GM19238 (cell line): Measurements from ENCODE around the gene ZBED1.
"Not testable (repeated sequence)": the region's sequence is repeated elsewhere in the genome, so short reads cannot be mapped to it uniquely, and the experiment has no call there.

ENCODE experiments used
- DNase-seq: peaks from one replicate; pipeline ENCODE4 v3.0.0; 2011; ENCODE audit warnings: low spot score; ENCODE audit not compliant: insufficient read length

Gene ZBED1

DNA sequence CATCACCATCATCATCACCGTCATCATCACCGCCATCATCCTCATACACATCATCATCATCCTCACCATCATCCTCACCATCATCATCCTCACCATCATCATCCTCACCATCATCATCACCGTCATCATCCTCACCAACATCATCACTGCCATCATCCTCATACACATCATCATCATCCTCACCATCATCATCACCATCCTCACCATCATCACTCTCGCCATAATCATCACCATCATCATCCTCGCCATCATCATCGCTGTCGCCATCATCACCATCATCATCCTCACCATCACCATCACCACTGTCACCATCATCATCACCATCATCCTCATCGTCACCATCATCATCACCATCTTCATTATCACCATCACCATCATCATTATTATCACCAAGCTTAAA lies 19.8 kb upstream of the ZBED1 start:
- no peak for DNase-seq

DNA sequence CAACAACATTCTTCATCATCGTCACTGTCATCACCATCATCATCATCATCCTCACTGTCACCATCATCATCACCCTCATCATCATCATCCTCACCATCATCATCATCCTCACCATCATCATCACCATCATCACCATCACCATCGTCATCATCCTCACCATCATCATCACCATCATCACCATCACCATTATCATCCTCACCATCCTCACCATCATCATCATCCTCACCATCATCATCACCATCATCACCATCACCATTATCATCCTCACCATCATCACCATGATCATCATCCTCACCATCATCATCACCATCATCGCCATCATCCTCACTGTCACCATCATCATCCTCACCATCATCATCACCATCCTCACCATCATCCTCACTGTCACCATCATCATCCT lies 18.9 kb upstream of the ZBED1 start:
- not testable (repeated sequence) for DNase-seq

DNA sequence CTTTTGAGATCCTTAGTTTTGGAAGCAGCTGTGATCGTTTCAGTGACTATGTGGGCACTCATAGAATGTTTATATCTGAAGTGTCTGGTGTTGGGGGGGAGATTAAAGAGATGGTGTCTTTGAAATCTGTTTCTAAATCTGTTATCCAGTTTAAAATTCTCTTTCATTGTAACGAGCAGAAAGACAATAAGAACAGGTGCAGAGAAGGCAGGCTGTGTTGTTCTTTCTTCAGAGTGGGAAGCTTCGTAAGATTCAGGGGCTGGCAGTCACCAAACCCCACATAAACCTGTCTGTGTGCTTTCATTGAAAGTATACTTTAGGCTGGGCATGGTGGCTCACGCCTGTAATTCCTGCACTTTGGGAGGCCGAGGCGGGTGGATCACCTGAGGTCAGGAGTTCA lies 16.3 kb upstream of the ZBED1 start:
- DNase-seq = no peak

DNA sequence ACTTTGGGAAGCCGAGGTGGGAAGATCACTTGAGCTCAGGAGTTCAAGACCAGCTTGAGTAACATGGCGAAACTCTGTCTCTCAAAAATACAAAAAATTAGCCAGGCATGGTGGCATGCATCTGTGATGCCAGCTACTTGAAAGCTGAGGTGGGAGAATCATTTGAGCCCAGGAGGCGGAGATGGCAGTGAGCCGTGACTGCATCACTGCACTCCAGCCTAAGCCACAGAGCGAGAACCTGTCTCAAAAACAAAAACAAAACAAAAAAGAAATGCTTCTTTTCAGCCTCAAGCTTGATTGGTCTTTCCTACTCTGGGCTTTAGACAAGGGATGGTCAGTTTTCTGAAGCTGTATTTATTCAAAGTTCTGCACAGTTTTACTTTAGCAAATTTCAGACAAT lies 15.8 kb upstream of the ZBED1 start:
- no peak for DNase-seq

DNA sequence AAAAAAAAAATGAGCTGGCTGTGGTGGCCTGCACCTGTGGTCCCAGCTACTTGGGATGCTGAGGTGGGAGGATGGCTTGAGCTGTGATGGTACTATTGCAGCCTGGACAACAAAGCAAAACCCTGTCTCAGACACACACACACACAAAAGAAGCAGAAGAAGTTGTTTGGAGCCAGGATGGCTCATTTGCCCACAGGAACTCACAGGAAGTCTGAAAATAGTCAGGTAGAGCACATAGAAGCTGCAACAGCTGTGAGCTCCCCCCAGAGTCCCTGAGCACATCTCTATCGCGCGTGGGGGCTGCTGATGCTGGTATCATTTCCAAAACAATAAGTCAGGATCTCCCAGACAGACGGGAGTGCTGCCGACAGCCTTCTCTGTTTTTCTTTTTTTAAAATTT lies 13.4 kb upstream of the ZBED1 start:
- no peak for DNase-seq

DNA sequence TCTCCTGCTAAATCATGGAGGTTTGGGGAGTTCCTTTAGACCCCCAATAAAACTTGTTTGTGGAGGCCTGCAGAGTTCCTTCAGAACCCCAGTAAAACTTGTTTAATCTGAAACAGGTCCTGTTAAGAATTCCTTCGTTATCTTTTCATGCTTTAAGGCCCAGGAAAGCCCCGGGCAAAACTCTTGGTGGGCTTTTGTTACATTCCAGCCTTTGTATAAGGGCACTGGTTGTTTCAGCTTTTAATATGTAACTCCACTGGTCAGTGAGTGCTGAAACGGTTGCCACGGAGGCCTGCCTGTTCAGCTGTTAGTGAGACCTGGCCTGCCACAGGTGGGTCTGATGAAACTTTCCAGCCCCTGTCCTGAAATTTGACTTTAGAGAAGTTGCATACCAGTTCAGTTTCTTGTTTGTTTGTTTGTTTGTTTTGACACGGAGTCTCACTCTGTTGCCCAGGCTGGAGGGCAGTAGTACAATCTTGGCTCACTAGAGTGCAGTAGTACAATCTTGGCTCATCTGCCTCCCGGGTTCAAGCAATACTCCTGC lies 12.4 kb upstream of the ZBED1 start:
- no peak for DNase-seq

DNA sequence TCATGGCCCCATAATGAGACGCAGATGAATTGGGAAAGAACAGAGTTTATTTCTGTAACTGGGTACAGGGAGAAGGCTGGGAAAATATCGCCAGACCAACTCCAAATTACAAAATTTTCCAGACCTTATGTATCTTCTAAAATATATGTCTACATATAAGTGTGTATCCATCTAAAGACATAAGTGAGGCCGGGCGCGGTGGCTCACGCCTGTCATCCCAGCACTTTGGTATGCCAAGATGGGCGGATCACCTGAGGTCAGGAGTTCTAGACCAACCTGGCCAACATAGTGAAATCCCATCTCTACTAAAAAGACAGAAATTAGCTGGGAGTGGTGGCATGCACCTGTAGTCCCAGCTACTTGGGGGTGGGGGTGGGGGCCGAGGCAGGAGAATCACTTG lies 11.7 kb upstream of the ZBED1 start:
- DNase-seq = no peak

DNA sequence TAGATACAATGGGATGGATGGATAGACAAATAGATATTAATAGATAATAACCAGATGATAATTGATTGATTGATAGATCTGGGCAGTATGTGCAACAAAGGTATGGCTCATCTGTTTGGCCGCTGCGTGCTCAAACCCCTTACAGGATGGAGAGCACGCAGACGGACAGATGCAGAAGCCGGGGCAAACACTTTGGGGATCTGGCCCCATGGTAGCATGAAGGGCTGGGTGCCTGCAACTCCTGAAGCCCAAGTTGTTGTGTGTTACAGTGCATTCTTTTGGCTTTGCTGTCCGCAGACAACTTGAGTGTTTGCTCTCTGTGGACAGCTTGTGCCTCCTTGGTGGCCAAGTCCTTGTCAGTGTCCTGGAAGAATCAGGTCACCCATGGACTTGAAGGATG lies 10.6 kb upstream of the ZBED1 start:
- DNase-seq = no peak

DNA sequence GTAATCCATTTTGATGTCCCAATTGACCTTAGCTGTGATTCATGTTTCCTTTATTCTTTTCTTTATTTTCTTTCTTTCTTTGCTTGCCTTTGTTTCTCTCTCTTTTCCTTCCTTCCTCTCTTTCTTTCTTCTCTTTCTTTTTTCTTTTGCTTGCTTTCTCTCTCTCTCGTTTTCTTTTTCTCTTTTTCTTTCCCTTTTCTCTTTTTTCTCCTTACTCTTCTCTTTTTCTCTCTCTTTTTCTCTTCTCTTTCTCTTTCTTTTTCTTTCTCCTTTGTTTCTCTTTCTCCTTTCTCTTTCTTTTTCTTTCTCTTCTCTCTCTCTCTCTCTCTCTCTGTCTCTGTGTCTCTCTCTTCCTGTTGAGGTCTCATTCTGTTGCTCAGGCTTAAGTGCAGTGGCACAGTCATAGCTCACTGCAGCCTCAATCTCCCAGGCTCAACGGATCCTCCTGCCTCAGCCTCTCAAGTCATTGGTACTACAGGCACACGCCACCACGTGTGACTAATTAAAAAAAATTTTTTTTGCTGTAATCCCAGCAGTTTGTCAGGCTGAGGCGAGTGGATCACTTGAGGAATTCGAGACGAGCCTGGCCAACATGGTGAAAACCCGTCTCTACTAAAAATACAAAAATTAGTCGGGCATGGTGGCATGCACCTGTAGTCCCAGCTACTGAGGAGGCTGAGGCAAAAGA lies 8.0 kb upstream of the ZBED1 start:
- no peak for DNase-seq

DNA sequence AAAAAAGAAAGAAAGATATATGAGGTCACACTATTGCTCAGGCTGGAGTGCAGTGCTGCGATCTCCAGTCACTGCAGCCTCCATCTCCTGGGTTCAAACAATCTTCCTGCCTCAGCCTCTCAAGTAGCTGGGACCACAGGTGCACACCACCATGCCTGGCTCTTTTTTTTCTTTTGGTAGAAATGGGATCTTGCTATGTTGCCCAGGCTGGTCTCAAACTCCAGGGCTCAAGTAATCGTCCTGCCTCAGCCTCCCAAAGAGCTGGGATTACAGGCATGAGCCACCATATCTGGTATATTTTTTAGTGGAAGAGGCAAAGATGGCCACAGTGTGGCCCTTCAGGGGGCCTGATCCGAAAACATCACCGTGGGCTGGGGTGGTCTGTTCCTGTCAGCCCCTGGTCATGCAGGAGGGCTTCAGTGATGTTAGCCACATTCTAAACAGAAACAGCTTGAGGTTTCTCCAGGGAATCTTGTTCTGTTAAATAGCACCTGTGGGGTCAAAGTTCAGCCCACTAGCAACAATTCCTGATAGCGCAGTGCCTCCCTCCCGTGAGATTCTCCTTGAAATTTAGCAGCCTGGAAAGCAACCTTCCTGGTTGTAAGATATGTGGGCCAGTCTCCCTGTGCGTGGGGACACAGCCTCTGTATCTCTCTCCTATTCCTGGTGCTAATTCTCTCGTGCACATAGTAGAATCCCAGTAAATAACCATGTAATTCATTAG lies 7.3 kb upstream of the ZBED1 start:
- DNase-seq = no peak

DNA sequence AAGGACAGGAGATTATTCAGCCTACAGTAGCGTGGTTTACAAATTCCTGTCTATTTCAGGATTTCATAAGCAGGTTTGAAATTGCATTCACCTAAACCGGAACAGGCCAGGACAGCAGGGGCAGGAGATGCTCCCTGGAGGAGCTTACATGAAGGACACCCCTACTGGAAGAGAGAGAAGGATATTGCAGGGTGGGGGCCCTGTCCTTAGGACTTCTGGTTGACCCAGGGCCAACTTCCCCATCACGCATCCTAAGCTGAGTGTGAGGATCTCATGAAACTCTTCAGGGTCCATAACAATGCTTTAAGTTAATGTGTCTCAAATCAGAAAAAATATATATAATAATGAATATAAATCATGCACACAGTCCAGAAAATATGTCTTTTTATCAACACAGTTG lies 6.4 kb upstream of the ZBED1 start:
- no peak for DNase-seq

DNA sequence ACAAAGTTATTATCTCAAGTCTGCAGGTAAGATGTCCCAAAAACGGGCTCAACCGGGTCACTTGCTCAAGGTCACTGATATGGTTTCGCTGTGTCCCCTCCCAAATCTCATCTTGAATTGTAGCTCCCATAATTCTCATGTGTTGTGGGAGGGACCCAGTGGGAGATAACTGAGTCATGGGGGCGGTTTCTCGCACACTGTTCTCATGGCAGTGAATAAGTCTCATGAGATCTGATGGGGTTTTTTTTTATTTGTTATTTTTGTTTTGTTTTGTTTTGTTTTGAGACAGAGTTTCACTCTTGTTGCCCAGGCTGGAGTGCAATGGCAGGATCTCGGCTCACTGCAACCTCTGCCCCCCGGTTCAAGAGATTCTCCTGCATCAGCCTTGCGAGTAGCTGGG lies 4.6 kb upstream of the ZBED1 start:
- not testable (repeated sequence) for DNase-seq

DNA sequence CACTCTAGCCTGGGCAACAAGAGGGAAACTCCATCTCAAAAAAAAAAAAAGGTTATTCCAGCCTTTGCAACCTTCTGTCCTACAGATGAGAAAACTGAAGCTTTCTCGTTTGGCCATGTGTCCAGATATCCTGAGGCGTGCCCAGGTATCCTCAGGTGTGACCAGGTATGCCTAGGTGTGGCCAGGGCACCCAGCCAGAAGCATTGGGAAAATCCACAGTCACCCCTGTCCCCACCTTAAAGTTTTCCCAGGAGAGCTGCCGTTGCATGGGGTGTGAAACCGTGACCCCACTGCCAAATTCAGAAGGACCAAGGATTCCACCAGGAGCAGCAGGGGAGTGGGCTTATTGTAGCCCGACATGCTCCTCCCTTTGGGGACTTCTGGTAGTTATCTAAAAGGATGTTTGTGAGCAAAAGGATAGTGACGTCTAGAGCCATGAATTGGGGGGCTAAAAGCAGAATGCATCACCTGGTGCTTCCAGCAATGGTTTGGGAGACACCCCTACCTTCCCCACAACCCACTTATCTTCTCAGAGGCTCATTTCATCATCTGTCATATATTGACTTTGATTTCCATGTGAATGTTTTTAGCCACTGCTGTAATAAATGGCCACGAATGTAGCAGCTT lies 4.0 kb upstream of the ZBED1 start:
- no peak for DNase-seq

DNA sequence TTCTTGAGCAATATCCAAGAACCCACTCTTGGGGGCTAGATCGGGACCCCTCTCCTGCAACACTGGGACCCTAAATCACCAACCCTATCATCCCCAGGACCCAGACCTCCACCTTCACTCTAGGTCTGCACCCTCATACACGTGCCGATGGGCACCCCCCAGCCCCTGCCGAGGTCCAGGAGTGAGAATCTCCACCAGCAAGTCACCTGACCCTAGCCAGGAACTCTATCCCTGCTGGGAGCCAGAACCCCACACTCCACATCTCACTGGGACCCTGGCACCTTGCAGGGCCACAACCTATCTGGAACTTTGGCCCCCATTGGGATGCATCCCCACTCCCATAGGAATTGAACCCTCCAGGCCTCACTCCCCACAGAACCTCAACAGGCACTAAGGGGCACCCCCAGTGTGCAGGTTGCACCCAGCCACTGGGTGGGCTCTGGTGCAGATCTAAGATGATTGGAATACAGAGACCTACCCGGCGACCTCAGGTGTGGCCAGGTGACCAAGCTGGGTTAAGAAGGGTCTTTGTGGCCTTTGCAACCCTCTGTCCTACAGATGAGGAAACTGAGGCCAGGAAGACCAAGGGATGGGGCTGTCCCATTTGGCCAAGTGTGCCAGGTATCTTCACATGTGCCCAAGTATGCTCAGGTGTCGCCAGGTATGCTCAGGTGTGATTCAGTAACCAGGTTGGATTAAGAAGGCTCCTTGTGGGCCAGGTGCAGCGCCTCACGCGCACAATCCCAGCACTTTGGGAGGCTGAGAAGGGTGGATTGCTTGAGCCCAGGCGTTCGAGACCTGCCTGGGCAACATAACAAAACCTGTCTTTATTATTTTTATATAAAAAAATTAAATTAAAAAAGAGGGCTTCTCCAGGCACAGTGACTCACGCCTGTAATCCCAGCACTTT lies 3.1 kb upstream of the ZBED1 start:
- DNase-seq = no peak

DNA sequence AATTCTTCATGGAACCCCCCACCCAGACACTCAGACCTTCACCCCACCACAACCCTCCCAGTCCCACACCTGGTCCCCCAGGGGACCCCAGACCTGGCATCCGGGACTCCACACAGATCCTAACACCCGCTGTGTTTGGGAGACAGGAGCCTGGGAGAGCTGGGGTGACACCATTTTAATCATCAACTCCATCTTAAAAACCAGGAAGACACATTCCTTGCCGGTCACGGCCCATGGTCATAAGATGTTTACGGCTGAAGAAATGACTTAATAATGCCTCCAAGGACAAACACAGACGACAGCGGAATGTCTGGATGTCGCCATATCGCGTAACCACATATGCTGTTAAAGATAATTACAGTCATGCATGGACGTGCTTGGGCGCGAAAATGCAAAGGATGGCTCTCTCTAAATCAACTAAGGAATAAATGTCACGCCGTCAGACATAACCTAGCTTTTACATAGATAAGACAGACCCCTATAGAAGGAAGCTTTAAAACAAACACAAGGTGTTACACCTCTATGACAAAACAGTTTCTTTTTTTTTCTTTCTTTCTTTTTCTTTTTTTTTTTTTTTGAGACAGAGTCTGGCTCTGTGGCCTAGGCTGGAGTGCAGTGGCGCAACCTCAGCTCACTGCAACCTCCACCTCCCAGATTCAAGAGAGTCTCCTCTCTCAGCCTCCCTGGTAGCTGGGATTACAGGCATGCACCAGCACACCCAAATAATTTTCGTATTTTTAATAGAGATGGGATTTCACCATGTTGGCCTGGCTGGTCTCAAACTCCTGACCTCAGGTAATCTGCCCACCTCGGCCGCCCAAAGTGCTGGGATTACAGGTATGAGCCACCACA lies 2.1 kb upstream of the ZBED1 start:
- no peak for DNase-seq

DNA sequence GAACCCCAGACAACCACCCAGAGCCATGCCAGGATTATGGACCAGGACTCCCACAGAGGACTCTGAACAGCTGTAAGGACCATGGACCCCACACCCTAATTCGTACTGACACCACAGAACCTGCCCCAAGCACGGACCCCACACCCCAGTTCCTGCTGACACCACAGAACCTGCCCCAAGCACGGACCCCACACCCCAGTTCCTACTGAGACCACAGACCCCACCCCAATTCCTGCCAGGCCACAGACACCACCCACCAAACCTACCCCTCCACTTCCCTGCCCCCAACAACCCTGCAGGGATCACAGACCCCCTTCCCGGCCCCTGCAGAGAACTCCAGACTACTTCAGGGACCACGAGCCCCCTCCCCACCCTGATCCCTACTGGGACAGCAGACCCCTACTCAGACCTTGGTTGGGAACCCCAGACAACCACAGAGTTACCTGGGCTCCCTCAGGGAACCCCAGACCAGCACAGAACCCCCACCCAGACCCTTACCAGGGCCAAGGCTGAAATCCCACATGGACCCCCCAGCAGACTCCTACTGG lies 1.4 kb upstream of the ZBED1 start:
- no peak for DNase-seq

DNA sequence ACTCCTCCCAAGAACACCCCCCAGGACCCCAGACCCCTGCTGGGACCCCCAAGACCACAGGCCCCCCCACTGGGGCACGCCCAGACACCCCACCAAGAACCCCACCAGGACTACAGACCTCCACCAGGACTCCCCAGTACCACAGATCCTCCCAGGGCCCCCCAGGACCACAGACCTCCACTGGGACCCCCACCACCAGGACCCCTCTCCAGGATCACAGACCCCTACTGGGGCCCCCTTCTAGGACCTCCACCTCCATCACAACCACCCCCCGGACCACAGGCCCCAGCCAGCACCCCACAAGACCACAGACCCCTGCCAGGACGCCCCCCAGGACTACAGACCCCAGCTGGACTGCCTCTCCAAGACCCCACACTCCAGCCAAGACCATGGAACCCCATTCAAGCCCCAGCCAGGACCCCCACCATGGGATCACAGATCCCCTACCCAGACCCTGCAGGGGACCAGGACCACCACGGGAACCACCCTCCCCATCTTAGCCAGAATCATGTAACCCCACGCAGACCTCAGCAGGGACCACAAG lies 855 bp upstream of the ZBED1 start:
- DNase-seq = no peak

DNA sequence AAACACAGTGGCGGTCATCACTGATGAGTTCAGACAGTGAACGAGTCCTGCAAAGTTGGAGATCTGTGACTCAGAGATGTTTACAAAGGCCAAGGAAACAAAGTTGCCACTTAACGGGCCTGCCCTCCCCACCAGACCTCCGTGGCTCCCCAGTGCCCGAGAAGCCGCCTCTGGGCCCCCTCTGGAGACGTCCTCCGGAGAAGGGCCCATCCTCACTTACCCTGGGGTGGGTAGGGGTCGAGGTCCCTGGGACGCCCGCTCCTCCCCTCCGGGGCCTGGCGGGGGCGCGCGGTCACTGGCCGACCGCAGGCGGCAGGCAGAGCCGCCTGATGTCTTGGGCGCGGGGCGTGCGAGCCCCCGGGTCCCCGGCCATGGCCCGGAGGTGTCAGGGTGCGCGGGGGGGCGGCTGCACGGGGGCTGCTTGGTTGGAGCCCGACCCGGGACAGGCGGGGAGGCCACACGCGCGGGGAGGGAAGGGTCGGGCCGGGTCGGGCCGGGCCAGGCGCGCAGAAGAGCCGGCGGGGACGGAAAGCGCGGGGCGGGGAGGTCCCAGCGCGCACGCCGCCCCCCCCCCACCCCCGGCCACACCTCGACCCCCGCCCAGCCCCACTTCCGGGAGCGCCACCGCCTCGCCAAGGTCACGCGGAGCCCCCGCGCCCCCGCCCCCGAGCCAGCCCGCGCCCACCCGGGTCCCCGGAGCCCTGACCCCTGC lies 529 bp downstream of the ZBED1 start:
- peak; percentile 66 for DNase-seq

DNA sequence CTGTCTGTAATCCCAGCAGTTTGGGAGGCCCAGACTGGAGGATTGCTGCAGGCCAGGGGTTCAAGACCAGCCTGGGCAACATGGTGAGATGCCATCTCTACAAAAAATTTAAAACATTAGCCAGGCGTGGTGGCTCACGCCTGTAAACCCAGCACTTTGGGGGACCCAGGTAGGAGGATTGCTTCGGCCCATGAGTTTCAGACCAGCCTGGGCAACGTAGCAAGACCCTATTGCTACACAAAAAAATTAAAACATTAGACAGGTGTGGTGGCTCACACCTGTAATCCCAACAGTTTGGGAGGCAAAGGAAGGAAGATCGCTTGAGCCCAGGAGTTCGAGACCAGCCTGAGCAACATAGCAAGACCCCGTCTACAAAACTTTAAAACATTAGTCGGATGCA lies 1.3 kb downstream of the ZBED1 start:
- no peak for DNase-seq
